Astrocyte of the cerebellum (primary cell): ENCODE results near the gene CARS1.

Experiments used
- DNase-seq: peaks from one replicate; pipeline ENCODE4 v3.0.0-alpha.2; 2011; ENCODE audit warnings: low read depth
- H3K4me3 ChIP-seq: 2 replicates; pipeline ENCODE4 v1.5.1; 2011; ENCODE audit warnings: mild to moderate bottlenecking, low read depth, low read length, moderate library complexity
- in situ Hi-C: cut with HindIII; loops from 2 replicates; pipeline ENCODE4 v1.10.0; 2017; ENCODE audit warnings: low sequenced_read_pairs
- TF ChIP-seq, protein P1 (sequence below): IDR thresholded peaks from 2 replicates; pipeline ENCODE4 v1.5.1; 2012; ENCODE audit warnings: low read length, low read depth, moderate library complexity, mild to moderate bottlenecking; ENCODE audit errors: missing control alignments

CARS1 gene

DNA sequence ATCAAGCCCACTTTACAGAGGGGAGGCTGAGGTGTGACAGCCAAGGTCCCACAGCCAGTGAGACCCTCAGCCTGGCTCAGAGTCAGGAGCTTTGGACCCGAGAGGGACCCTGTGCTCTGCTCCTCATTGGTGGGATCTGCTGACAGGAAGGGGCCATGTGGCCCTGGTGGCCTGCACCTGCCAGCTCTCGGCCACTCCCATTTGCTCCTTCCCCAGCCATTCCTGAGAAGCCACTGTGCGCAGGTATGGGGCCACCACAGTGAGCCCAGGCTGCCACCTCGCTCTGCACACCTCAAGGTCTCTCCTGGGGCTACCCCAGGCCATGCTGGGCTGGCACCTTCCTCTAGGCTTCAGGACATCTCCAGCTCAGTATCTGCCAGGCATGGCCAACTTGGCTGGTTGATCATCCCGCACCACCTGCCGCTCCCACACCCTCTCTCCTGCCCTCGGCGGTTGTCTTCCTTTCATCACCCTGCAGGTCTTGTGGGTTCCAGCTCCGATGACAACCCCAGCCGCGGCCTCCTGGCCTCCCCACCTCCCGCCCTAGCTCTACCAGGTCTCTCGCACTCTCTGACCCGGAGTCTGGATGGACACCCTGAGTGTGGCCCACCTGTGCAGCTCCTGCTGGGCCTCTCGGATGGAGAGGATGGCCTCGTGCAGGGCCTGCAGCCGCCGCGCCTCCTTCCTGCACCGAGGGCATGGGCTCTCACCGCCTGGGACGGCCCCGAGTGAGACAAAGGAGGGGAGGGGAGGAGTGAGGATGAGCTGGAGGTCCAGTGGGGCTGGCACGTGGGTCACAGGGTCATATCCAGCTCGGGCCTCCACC is 32.2 kb upstream of the CARS1 start:
- in situ Hi-C loops: no loop called here
- DNase-seq: no peak

DNA sequence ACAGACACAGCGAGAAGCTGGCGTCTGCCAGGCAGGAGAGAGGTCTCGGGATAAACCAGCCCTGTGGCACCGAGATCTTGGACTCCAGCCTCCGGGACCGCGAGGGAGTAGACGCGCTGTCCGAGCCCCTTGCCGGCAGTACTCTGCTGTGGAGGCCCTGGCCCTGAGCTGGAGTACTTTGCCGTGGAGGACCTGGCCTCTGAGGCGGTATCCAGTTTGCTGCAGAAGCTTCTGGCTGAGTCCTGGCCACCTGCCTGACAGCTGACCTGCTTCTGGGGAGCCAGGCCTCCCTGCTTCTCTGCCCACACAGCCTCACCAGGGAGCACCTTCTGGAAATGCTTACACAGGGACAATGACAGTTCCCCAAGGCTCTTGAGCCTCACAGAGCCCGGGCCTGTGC is 31.6 kb upstream of the CARS1 start:
- in situ Hi-C loops: no loop called here
- no peak for DNase-seq
- TF ChIP-seq, protein P1, sequence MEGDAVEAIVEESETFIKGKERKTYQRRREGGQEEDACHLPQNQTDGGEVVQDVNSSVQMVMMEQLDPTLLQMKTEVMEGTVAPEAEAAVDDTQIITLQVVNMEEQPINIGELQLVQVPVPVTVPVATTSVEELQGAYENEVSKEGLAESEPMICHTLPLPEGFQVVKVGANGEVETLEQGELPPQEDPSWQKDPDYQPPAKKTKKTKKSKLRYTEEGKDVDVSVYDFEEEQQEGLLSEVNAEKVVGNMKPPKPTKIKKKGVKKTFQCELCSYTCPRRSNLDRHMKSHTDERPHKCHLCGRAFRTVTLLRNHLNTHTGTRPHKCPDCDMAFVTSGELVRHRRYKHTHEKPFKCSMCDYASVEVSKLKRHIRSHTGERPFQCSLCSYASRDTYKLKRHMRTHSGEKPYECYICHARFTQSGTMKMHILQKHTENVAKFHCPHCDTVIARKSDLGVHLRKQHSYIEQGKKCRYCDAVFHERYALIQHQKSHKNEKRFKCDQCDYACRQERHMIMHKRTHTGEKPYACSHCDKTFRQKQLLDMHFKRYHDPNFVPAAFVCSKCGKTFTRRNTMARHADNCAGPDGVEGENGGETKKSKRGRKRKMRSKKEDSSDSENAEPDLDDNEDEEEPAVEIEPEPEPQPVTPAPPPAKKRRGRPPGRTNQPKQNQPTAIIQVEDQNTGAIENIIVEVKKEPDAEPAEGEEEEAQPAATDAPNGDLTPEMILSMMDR: no peak
- no peak overlapping the region for H3K4me3 ChIP-seq

More for the DNA sequence above, 32.2 kb upstream of the CARS1 start:
- H3K4me3 ChIP-seq: no peak overlapping the region
- TF ChIP-seq, protein P1: no peak

DNA sequence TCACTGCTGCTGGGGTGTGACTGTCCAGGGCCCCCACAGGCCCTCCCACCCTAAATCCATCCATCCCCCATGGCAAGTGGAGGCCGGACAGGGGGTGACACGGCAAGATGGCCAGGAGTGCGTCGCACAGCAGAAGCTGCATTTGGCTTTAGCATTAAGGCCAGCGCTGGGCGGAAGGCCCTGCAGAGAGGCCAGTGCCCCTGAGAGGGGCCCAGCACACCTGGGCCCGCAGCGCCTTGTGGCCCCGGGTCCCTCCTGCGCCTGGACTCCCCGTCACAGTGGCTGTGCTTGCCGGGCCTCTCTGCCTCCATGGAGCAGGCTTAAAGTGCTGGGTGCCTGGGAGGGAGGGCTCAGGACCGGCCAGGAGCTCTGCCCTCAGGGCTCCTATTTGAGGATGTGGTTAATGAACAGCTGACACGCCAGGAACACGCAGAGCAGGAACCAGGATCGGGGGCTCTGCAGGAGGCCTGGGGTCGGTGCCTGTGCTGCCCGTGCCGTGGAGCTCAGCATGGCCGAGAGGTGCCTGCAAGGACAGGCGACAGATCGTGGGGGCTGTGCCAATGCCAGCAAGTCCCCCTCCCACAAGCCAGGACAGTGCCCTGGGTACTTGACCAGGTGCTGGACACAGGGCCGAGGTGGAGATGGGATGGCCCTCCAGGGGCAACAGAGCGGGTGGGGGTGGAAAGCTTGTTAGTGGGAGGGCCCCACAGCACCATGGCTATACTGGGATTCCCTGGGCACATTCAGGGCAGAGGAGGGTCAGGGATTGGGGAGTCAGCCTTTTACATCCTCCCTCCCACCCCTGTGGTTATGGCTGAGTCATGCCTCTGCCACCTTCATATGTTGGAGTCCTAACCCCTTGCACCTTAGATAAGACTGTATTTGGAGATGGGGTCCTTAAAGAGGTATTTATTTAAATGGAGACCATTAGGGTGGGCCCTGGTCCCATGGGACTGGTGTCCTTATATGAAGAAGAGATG is 30.9 kb upstream of the CARS1 start:
- TF ChIP-seq, protein P1: no peak
- no peak for DNase-seq
- in situ Hi-C loops: no loop called here
- no peak overlapping the region for H3K4me3 ChIP-seq

DNA sequence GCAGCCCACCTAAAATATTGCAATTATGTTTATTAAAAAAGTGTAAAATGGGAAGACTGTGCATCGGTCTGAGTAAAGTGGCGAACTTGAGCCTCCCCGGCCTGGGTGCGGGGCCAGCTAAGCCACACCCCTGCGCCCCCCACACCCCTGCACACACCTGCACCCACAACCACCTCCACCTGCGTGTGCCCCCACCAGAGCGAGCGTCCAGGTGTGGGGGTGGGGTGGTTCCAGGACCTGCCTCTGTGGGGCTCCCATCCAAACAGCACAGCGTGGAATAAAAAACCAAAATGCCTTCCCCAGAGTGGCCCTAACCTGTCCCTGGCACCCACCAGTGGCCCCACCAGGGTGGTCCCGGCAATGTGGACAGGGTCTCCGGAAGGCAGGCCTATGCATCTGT is 30.1 kb upstream of the CARS1 start:
- no peak for DNase-seq
- in situ Hi-C loops: no loop called here
- TF ChIP-seq, protein P1: no peak
- no peak overlapping the region for H3K4me3 ChIP-seq

DNA sequence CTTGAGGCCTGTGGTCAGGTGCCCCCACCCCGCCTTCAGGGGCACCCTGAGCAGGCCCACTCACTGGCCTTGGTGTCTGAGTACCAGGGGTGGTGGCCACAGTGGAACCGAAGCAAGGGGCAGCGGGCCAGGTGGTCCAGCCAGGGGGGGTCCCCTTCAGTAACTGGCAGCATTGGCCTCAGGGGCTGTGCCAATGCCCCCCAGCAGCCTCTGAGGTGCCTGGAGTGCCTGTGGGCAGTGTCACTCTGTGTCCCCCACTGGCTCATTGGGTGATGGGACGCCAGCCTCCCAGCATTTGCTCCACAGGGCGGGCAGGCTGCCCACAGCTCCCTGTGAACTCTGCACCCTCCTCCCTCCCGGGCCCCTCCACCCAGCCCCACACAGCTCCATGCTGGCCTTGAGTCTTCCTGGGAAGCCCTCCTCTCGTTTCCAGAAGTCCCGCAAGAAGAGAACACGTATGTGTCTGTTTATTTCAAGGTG is 29.5 kb upstream of the CARS1 start:
- no peak overlapping the region for H3K4me3 ChIP-seq
- in situ Hi-C loops: no loop called here
- DNase-seq: no peak
- TF ChIP-seq, protein P1: no peak

DNA sequence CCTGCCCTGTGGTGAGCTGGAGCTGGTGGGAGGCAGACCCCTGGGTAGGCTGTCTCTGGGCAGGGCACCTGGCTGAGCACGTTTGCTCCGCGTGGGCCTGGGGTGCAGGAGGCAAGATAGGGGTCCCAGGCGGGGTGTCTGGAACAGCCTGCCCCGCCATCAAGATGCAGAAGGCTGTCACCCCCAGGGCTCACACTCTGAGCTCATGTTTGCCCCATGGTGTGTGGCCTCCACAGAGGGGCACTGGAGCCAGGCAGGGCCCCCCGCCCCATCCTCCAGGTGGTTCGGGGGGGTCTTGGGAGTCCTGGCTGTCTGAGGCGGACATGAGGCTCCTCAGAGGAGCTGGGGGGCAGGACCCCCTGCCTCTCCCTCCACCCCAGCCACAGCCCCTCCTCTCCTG is 28.9 kb upstream of the CARS1 start:
- TF ChIP-seq, protein P1: no peak

More for the DNA sequence above, 28.9 kb upstream of the CARS1 start:
- in situ Hi-C loops: no loop called here
- H3K4me3 ChIP-seq: no peak overlapping the region
- DNase-seq: no peak
